ENCODE data around the gene RAP1A.

DNA sequence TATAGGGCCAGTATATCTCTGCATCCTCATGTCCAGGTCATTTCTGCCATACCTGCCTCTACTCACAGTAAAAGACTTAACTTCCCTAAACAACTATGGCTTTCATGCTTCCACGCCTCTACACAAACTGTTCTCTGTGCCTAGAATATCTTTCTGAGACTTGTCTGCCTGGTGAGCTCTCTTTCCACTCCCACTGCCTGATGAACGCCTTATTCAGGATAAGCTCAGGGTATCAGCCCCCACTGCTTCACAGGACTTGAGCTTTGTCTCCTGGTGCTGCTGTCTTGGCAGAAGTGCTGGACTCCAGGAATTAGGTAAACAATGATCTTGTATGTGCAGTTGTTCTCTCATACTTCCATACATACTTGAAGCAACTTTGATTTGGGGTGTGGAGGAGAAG is 131.3 kb downstream of the RAP1A start:
- TF ChIP-seq, protein P1, sequence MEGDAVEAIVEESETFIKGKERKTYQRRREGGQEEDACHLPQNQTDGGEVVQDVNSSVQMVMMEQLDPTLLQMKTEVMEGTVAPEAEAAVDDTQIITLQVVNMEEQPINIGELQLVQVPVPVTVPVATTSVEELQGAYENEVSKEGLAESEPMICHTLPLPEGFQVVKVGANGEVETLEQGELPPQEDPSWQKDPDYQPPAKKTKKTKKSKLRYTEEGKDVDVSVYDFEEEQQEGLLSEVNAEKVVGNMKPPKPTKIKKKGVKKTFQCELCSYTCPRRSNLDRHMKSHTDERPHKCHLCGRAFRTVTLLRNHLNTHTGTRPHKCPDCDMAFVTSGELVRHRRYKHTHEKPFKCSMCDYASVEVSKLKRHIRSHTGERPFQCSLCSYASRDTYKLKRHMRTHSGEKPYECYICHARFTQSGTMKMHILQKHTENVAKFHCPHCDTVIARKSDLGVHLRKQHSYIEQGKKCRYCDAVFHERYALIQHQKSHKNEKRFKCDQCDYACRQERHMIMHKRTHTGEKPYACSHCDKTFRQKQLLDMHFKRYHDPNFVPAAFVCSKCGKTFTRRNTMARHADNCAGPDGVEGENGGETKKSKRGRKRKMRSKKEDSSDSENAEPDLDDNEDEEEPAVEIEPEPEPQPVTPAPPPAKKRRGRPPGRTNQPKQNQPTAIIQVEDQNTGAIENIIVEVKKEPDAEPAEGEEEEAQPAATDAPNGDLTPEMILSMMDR (IDR thresholded peaks at IDR 0.05 in 8 of 11, conservative IDR thresholded peaks at IDR 0.05 in 3 of 11), result no peak
- no peak for TF ChIP-seq POLR2A (IDR thresholded peaks at IDR 0.05)
- no peak for TF ChIP-seq POLR2AphosphoS5 (IDR thresholded peaks at IDR 0.05)

All from spleen (tissue), 7 donors.